Stimulated activated CD4-positive, alpha-beta T cell treated with anti-CD3 and anti-CD28 coated beads, TNF-alpha, amount 100 ng/mL, for 24 hours (primary cell): ENCODE data around the gene THSD4.

Source experiments
- DNase-seq, 3 experiments: peaks; one replicate each; pipeline ENCODE4 v3.0.0-alpha.2; 2020; ENCODE audit warnings: low read depth in 3 of 3

THSD4 gene

DNA sequence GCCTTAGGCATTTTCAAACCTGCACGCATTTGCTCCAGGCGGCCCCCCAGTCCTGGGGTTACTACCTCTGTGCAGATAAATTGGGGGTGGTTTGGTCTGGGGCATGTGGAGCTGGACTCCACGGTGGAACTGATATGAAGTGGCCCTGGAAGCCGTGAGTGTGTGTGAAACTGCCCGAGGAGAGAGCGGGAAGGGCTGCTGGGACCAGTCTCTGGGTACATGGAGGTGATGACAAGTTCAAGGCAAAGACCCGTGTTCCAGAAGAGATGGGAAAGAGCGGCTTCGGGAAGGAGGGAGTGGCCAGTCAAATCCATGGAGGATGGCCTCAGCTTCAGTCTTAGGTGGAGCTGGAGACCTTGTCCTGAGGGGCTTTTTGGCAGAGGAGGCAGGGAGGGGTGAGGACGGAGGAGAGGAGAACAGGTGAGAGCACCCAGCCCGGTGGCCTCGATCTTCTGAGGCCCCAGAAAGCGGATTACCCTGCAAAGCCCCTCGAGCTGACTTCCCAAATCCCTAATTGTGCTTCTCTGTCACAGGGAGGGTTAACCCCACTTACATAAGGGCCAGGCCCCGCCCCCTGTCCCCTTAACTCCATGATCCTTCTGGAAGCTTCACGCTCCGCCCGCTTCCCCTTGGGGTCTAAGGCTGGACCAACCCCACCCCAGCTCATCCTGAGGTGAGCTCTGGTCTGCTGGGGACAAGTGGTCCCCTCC, 693.2 kb downstream of the THSD4 start:
- no peak for DNase-seq

DNA sequence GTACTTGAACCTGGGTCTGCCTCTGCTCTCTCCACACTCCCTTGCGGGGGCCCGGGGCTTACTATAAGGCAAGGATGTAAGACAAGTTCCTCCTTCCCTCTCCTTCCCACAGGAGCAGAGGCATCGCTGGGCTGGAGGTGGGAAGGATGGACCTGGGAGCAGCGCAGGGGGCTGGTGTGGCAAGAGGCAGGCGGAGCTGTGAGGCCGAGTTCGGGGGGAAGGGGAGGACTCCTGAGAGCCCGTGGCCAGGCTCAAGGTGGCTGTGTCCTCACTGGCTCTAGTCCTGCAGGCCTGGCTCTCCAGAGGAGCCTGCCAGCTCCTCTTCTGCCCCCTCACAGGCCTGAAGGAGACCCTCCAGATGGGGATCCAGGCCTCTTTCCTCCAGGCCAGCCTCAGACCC, 694.1 kb downstream of the THSD4 start:
- no peak for DNase-seq

DNA sequence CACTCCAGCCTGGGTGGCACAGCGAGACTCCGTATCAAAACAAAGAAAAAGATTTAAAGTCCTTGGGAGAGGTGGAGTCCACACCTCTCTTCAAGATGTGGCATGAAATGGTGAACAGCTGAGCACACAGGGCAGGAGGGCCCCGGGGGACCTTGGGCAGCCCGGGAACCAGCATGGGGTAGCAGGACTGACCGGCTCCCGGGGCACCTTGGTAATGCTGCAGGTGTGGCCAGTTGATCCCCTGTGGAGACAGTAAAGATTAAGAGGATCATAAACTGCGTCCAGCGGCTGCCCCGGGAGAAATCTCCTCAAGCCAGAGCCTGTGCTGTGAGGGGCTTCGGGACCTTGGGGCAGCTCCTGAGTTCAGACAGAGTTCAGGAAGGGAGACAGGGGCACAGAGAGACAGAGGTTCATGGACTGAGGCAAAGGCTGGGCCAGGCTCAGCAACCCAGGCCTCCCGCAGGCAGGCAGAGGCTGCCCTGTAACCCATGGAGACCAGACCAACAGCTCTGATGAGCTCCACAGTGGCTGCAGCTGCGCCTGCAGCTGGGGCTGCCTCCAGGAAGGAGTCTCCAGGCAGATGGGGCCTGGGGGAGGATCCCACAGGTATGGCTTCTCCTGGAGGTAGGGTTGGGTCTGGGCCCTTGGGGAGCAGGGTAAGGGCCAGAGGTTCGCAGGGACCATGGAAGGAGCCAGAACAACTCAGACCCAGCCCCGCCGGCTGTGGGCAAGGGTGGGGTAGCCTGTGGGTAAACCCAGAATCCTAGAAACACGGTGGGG, 695.2 kb downstream of the THSD4 start, which contains the start of gene NR2E3:
Gene NR2E3, plus strand, starts transcription at position 299 of the 780 bp plus-strand sequence. Its CDS starts 190 bp downstream, at position 489.
- no peak for DNase-seq

DNA sequence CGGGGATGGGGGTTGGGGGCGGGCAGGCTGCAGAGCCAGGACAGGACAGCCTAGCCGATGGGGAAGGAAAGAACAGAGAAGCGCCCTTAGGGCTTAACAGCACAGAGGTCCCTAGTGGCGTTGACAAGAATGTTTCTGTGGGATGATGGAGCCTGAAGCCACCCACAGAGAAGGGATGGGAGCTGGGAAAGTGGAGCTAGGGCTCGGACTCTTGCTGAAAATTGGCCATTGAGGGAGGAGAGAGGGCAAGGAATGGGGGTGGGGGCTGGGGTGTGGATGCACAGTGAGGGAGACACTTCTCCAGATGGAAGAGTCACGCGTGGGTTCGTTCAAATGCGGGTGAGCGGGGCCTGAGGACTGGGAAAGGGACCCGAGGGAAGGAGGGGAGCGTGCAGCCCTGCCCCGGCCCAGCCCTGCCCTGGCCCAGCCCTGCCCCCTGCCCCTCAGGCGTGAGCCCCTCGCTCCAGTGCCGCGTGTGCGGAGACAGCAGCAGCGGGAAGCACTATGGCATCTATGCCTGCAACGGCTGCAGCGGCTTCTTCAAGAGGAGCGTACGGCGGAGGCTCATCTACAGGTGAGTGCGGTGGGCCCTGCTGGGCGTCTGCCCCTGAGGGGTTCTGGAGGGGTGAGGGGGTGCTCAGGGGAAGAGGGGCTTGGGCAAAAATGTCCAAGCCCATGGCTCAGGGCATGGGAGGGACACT, 695.9 kb downstream of the THSD4 start:
- no peak for DNase-seq

DNA sequence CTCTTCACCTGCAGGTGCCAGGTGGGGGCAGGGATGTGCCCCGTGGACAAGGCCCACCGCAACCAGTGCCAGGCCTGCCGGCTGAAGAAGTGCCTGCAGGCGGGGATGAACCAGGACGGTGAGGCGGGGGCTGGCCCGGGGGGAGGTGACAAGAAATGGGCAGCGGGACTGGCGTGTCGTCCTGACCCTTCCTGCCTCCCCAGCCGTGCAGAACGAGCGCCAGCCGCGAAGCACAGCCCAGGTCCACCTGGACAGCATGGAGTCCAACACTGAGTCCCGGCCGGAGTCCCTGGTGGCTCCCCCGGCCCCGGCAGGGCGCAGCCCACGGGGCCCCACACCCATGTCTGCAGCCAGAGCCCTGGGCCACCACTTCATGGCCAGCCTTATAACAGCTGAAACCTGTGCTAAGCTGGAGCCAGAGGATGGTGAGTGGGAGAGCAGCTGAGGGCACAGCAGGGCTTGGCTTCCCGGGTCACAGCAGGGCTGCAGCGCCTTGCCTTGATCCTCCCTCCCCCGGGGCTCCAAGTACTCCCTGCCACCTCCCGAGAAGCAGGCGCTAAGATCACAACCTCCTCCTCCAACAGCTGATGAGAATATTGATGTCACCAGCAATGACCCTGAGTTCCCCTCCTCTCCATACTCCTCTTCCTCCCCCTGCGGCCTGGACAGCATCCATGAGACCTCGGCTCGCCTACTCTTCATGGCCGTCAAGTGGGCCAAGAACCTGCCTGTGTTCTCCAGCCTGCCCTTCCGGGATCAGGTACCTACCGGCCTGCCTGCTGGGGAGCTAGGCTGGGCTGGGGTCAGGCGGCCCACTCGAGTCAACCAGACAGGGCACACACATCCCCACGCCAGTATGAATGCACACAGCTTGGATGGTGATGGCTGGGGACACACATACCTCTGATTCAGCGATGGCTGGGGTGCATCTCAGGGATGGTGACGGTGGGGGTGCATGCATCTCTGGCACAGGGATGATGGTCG, 696.8 kb downstream of the THSD4 start:
- DNase-seq: no peak

DNA sequence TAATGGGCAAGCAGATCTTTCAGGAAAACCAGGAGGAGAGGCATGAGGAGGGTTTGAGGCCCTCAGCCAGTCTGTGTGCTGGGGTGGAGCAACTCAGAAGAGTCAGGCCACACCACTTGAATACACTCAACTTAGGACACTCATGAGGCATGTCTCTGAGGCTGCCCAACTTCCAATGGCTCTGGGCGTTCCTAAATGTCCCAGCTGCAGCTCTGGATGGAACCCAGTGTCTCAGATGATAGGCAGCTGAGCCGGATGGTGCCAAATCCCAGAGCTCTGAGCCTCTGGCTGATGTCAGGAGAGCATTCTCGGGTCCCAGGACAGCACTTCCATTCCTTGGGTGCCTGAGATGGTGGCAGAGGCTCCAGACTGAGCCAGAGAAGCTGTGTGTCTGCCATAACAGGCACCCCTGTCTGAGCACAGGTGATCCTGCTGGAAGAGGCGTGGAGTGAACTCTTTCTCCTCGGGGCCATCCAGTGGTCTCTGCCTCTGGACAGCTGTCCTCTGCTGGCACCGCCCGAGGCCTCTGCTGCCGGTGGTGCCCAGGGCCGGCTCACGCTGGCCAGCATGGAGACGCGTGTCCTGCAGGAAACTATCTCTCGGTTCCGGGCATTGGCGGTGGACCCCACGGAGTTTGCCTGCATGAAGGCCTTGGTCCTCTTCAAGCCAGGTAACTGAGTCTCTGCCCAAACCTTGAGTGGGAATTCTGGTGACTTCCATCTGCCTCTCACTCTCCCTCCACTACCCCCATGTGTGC, 697.9 kb downstream of the THSD4 start:
- DNase-seq: no peak

DNA sequence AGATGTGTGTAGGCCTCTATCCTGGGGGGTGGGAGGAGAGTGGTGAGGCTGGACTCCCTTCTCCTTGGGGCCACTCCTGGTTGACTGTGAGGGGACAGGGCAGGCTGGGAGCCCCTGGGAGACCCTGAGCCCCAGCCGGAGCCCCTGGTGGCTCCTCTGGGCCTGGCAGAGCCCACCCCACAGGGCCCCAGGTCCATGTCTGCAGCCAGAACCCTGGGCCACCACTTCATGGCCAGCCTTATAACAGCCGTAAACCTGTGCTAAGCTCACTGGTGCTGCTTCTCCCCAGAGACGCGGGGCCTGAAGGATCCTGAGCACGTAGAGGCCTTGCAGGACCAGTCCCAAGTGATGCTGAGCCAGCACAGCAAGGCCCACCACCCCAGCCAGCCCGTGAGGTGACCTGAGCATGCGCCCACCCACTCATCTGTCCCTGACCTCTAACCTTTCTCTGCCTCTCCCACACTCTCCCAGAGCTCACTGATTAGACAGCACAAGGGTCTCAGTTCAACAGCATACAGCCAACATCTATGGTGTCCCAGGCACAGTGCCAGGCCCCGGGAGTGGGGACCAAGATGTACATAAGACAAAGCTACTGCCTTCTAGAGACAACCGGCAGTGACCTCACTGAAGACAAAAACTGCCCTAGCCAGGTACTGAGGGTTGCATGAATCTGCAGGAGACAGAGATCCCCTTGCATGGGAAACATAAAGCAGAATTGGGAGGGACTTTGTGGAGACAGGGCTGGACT, 698.6 kb downstream of the THSD4 start:
- no peak for DNase-seq

DNA sequence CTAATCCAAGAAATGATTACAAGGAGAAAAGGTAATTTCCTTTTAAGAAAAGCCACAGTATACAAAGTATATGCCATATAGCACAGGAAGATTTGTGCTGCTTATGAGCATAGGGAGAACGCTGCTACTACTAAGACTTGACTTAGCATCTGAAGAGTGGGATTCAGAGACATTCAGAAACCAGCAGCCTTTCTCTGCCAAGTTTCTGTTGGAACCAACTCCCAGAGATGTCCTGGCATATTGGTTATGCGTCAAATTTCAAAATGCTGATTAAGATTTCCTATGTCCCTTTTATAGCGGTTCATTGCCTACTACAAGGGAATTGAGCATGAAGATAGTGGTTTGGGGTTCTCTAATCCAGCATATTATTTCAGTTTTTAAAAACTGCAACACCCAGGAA, 700.0 kb downstream of the THSD4 start:
- no peak for DNase-seq

DNA sequence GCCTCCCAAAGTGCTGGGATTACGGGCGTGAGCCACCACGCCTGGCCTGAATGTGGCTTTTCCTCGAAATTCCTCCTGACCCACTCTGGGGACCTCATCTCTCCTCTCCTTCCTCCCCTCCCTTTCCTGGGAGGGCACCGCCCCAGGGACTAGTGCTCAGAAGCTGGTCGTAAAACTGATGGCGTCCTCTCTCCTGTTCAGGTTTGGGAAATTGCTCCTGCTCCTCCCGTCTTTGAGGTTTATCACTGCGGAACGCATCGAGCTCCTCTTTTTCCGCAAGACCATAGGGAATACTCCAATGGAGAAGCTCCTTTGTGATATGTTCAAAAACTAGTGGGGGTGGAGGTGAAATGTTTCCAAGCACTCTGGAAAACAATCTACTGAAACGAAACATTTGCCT, 702.1 kb downstream of the THSD4 start:
- no peak for DNase-seq

DNA sequence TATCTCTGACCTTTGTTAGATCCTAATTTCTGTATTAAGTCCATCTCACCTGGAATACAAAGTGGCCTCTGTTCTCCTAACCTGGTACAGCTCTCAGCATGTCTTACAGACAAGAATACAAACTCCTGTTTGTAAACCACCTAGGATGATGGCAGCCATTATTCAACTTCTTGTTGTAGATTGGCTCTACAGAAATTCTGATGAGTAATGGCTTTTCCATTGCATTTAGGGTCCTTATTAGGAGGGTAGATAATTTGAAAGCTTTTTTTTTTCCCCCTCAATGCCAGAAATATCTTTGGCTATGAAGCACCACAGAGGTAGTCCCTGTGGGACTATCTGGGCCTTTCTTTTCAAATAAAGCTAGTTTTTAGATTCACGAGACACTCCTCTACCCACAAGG, 704.9 kb downstream of the THSD4 start:
- DNase-seq: no peak

DNA sequence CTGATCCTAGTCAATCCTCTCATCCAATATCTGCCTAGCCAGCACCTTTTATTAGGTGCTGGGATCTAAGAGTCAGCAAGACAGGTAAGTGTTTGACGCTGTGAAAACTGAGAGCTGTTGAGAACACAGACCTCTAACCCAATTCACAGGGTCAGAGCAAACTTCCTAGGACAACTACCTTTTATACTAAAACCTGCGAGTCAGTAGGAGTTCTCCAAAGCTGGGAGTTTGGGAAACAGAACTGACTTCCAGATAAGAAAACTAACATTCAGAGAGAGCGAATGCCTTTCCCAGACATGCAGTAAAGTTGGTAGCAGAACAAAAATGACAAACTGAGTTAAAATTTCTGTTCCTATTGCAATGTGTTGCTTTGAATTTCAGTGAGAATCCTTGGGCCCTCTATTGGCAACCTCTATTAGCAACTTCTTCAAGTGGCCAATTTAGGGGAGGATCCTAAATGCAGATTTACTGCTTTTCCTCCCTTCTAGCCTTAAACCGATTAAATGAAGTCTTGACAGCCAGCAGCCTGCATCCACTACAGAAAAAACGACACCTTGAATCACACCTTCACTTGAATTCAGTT, 706.4 kb downstream of the THSD4 start:
- DNase-seq: no peak

DNA sequence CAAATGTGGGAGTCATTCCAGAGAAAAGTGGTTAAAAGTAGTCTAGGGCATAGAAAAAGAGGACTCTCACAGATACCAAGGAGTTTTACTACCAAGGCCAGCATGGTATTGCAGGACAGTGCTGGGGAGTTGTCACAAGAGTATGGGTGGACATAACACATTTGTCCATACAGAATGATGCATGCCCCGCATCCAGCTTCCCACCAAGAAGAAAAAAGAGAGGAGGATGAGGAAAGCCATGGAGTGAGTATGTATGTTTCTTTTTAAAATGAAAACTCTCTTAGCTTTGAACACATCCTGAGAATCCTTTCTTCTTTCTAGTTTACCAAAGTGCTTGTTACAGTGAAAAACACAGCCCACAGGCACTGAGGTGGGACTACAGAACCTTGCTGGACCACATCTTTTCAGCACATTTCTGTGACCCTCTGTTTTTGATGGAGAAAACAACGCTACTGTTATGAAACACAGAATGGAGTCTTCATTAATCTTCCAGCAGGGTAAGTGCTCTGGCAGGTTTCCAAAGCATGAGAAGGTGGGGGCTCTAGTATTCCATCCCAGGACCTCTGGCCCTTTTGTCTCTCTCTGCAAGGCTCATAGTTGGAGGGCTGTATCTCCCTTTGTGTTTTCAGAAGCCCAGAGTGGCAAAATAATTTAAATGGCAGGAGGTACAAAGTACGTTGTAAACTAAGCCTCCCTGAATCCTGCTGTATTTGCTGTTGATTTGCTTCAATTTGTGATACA, 707.8 kb downstream of the THSD4 start:
- DNase-seq: no peak

DNA sequence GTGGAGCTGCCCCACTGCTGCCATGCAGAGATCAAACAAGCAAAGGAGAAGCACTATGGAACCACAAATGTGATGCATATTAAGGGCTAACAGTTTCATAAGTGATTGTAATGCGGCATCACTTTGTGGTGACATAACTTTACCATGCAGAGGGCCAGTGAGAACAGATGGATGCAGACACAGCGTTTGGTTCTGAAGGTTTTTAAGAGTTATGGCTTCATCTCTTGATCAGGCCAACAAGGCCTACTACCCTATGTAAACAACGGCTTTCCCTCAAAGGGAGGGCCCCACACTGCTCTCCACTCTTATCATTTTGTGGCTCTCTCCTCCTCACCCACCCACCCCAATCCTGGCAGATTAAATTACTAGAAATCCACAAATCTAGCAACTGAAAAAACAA, 708.5 kb downstream of the THSD4 start:
- DNase-seq: no peak

DNA sequence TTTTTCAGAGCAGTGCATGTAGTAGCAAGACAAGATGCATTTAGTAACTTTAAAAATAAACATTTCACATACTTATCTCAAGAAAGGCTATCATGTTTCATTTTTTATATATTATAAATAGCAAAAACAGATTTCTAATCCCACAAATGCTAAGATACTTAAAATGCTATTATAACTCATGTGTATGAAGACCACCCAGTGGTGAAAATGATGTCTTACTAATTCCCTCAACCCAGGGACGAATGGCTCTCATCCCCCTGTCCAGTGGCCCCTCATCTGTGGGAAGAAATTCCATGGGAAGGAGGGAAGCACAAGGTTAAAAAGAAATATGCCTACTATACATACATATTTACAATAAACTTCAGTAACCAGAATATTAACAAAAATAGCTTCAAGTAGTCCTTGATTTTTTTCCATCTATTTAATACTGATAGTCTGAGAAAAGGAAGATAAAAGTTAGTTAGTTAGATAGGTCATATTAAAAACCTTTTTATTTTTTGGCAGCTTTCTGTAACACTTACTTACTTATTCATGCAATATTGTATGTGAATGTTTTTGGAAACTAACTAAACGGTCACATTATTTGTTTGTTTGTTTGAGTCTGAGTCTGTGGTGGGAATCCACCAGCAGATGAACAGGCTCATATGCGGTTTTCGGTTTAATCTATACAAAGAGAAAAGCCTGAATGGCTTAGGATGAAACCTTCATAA, 709.9 kb downstream of the THSD4 start:
- DNase-seq: no peak

DNA sequence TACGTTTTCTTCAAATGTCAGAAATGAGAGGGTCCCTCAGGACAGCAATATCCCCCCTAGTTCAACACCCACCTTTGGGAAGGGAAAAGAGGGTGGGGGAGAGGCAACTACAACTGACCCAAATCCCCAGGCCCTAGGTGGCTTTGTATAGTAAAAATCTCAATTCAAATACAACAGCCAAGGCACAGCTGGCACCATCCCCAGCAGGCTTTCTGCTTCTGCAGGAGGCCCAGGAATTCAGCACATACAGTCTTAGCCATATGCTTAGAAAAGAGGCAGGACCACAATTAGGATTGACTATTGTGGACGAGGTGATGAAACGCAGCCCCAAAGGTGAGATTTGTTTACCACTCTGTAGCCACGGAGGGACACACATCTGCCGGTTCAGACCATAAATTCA, 710.9 kb downstream of the THSD4 start:
- DNase-seq: no peak

DNA sequence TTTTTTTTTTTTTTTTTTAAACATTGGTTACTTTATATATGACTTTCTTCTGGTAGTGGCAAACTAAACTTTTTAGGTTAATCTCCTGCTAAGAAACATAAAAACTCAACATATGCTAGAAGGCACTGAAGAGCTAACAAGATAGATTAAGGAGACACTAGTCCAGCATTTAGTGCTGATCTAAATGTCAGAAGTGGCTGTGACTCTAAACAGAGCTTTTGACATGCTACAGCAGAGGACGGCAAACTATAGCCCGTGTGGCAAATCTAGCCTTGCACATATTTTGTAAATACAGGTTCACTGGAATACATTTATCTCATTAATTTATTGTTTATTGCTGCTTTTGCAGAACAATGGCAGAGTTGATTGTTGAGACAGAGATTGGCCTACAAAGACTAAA, 715.7 kb downstream of the THSD4 start:
- no peak for DNase-seq
